GM08714 (cell line): Measurements from ENCODE around the gene ECM1.

Experiments used
- H3K4me3 ChIP-seq: fragments of 200-500 bp; sonication (Bioruptor generic); 2 replicates; pipeline ENCODE4 v1.5.1; 2014; ENCODE audit warnings: mild to moderate bottlenecking, low read length, inconsistent platforms
- ZNF274 ChIP-seq: IDR thresholded peaks from 2 replicates; pipeline ENCODE4 v1.6.1; 2012; ENCODE audit warnings: mild to moderate bottlenecking, low read depth, low read length

ECM1 gene

DNA sequence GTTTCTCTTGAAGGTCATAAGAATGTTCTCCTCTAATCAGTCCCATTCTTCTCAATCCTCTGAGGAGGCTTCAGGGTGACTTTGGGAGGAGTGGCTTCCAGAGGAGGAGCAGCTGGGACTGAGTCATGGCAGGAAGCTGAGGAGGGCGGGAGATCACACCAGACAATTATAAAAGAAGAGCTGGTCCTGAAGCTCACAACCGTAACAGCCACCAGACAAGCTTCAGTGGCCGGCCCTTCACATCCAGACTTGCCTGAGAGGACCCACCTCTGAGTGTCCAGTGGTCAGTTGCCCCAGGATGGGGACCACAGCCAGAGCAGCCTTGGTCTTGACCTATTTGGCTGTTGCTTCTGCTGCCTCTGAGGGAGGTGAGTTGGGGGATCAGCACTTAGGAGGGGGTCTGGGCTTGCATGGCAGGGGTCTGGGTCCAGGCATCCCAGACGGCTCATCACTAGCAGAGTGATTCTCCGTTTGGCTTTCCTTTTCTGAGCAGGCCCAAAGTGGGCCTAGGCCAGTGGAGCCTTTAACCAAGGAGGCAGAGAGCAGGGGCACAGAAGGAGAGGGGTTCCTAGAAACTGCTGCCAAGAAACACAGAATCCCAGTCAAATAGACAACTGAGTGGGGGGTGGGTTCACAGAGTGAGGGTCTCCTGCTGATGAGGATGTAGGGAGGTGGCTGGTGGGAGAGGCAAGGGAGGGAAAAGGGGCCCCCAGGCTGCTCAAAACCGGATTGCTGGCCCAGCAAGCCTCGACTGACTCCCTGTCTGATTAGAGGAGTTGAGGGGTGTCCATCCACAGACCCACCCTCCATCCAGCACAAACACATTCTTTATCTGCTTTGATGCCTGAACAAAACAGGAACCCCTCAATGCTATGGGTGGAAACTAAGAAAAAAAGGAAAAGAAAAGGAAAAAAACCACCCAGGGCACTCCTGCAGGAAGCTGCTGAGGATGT, at the start of gene ECM1:
TSS of gene ECM1 (plus strand) at position 198 of the 953 bp plus-strand sequence. CDS start at position 299, 101 bp downstream.
- no peak for TF ChIP-seq ZNF274
- H3K4me3 ChIP-seq = no peak within 1 kb of the TSS

DNA sequence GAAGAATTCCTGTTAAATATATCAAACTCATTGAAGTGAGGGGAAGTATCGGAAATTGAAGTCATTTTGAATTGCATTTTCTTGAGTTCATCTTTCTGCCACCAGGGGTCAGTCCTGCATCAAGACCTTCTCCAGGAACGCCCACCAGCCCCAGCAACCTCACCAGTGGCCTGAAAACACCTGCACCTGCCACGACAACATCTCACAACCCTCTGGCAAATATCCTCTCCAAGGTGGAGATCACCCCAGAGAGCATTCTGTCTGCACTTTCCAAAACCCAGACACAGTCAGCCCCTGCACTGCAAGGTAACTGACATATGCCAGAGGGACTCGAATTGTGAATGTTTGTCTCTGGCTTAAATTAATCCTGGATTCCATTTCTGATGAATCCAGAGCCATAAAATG, 43.5 kb upstream of the ECM1 start:
- no peak for TF ChIP-seq ZNF274

DNA sequence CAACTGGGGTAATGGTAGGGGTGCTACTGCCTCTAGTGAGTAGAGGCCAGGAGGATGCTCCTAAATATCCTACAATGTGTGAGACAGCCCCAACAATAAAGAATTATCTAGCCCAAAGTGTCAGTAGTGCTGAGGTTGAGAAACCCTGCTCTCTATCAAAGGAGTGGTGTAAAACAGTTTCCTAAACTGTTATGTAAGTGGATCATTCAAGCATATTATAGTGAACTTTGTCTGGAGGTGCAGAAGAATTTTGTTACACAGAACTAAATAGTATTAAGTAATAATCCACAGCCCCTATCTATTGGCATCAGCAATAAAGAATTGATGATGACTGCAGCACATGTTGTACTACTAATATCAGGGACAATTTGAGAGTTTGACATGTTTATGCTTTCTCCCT, 40.9 kb upstream of the ECM1 start:
- TF ChIP-seq ZNF274 = no peak
- no peak overlapping the region for H3K4me3 ChIP-seq

More for the DNA sequence above, 43.5 kb upstream of the ECM1 start:
- H3K4me3 ChIP-seq = no peak overlapping the region

DNA sequence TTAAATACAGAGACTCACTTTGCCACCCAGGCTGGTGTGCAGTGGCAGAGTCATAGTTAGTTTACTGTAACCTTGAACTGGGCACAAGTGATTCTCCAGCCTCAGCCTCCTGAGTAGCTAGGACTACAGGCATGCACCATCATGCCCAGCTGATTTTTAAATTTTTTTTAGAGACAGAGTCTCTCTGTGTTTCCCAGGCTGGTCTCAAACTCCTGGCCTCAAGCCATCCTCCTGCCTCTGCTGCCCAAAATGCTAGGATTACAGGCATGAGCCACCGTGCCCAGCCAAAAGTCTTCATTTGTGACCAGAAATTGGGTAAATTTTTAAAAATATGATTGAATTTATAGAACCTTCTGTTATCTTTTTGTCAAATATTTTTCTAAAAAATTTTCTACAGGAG, 38.6 kb upstream of the ECM1 start:
- no peak overlapping the region for H3K4me3 ChIP-seq
- no peak for TF ChIP-seq ZNF274

DNA sequence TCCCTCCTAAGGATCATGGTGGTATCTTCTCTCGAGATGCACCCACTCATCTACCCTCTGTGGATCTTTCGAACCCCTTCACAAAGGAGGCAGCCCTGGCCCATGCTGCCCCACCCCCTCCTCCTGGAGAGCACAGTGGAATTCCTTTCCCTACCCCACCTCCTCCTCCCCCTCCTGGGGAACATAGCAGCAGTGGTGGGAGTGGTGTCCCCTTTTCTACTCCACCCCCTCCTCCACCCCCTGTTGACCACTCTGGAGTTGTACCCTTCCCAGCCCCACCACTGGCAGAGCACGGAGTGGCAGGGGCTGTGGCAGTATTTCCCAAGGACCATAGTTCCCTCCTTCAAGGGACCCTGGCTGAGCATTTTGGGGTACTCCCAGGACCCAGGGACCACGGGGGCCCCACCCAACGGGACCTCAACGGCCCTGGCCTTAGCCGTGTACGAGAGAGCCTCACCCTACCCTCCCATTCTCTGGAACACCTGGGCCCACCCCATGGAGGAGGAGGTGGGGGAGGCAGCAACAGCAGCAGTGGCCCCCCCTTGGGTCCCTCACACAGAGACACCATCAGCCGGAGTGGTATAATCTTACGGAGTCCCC, 35.2 kb upstream of the ECM1 start:
- H3K4me3 ChIP-seq = no peak overlapping the region
- no peak for TF ChIP-seq ZNF274

DNA sequence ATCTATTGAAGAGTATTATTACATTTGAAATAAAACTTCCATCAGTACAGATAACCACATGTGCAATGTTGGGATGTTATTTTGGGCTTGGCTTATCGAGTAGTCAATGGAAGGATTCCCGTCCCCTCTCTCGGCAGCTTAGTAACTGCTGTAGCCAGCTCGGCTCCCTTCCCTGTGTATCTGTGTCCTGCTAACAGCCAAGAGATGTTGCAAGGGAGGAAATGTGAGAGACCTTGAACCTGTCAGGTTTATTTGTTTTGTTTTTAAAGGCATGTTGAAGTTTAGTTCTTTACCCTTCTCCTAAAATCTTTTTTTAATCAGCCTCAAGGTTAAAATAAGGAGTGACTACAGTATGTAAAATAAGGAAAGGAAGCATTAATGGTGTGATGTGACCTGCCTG, 34.2 kb upstream of the ECM1 start:
- no peak overlapping the region for H3K4me3 ChIP-seq
- TF ChIP-seq ZNF274 = no peak

DNA sequence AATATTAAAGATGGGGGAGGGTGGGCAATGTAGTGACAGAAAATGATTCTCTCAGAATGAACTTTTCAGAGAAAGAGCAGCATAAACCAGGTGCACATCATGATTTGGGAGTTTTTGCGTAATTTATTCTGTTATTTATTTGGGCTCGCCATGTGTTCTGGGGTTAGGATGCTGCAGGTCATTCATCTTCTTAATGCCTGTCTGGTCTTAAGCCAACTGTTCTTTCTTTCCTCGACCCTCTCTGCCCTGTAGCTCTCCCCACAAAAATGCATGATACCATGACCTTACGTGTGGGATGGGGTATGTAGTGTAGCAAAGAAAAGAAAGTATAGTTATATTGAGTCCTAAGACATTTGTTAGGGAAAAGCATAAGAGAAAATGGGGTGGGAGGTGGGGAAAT, 33.0 kb upstream of the ECM1 start:
- no peak for TF ChIP-seq ZNF274
- no peak overlapping the region for H3K4me3 ChIP-seq

DNA sequence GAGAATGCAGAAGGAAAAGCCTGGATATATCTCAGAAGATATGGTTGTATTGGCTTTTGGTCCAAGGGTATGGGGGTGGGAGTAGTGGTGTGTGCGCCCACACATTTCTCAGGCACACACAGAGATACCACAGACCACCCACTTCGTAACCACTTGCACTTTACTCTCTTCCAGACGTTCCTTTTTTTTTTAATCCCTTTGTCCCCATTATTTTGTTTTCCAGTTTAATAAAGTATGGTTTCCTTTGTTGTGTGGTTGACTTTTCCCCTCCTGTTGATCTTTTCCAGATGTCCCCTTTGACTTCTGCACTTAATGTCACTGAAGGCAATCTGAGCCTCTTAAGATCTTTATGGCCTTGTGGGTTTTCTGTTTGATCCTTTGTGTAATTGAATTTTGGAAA, 31.2 kb upstream of the ECM1 start:
- no peak for TF ChIP-seq ZNF274
- H3K4me3 ChIP-seq = no peak overlapping the region

DNA sequence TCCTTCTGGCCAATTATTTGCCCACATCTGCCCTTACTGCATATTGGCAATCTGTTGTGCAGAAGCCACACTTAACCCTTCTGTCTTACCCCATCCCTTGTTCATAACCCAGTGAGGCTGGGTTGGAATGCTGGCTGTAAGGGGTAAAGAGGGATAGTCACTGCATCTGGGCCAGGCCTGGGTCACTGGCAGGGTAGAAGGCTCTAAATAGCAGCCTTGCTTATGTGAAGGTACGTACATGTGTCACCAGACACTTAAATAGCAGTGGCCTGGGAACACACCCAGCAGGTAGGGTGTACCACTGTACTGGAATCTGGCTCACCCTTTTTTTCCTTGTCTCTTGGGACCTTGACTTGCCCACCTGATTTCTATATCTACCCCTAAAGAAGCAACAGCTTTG, 30.6 kb upstream of the ECM1 start:
- H3K4me3 ChIP-seq = no peak overlapping the region
- TF ChIP-seq ZNF274 = no peak

DNA sequence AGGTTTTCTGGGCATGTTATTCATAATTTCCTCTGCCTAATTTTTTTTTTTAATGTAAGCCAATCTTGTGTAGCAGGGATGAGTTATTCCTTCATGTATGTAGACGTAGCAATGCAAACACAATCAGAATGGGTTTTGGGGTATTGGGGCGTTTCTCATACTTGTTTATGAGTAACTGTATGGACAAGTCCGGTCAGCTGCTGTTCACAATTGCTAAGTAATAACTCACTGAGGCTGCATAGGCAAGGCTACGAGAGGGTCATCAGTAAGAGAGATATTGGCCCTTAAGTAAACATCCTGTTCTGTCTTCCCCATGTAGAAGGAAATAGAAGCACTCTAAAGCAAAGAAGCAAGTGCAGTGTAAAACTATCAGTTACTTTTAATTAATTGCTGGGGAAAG, 30.2 kb upstream of the ECM1 start:
- TF ChIP-seq ZNF274 = no peak
- H3K4me3 ChIP-seq = no peak overlapping the region

DNA sequence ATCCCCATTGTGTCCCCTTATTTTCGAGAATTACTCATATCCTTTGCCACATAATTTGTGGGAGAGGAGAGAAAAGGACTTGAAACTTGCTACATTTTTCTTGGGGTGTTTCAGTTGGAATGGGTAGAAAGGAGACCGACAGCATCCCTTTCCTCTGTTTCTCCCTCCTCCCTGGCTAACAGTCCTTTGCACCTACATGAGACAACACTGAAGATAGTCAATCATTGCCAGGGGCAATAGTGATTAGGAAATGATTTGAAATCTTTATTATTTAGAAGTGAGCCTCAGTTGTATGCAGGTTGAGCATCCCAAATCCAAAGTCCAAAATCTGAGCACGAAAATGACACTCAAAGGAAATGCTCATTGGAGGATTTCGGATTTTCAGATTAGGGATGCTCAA, 28.5 kb upstream of the ECM1 start:
- no peak for TF ChIP-seq ZNF274
- H3K4me3 ChIP-seq = no peak overlapping the region

DNA sequence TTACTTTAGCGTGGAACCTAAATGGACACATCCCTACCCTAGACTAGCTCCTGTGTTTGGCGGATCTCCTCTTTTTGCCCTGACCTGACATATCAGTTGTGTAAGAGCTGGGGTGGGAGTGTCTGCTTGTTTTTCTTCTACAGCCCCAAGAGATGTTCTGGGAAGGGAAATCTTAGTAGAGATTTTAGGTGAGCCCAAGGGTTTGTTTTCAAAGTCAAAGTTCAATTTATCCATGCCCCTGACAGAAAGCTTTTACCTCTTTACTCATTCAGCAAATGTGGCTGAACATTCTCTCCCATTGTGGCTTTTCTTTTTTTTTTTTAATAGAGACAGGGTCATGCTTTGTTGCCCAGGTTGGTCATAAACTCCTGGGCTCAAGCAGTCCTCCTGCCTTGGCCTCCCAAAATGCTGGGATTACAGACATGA, 28.0 kb upstream of the ECM1 start:
- no peak for TF ChIP-seq ZNF274

DNA sequence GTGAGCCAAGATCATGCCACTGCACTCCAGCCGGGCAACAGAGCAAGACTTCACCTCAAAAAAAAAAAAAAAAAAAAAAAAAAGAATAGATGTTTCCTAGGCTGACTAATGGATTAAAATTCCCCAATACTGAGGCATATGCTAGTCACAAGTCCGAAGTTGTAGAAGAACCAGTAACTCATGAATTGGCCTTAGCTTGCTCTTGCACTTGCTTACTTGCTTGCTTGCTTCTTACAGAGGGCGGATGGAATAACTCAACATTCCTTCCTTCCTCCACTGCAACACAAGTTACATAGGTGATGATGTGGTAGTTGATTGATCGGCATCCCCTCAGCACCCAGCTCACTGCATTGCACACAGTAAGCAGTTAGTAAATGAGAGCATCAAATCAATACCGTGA, 23.5 kb upstream of the ECM1 start:
- TF ChIP-seq ZNF274 = no peak
- no peak overlapping the region for H3K4me3 ChIP-seq

More for the DNA sequence above, 28.0 kb upstream of the ECM1 start:
- no peak overlapping the region for H3K4me3 ChIP-seq

DNA sequence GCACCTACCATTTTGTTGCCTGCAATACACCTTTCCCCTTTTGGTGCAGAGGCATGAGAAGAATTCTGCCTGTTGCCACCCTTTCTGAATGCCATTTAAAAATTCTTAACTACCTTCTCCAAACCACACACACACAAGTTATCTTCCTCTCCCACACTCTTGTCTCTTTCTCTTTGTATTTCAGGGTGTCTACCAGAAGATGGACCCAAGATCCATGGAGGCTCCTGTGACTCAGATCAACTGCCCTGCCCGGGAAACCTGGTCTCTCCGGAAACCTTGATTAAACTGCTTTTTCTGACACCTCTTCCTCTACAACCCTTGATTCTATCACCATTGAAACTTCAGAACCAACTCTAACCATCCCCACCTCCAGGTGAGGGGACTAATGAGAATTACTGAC, 23.0 kb upstream of the ECM1 start:
- no peak overlapping the region for H3K4me3 ChIP-seq
- no peak for TF ChIP-seq ZNF274
